Spinal cord (tissue), 10 donors: ENCODE results near the gene BCL2L11. TPM values are rescaled to one million over a fixed set of nuclear protein-coding genes. Genes with fewer than 3 reads are reported as not detected.

ENCODE experiments used
- DNase-seq, 6 donors: peaks; one replicate each; pipeline versions ENCODE4 v3.0.0 to v3.0.0-alpha.2; 2013 to 2015; ENCODE audit warnings: low spot score in 6 of 6, low read depth in 4 of 6
- H3K27ac ChIP-seq: one replicate; pipeline ENCODE4 v1.5.1; 2013; ENCODE audit warnings: low read depth, low read length, control low read depth
- H3K27me3 ChIP-seq: one replicate; pipeline ENCODE4 v1.6.1; 2013; ENCODE audit warnings: low read length; ENCODE audit not compliant: control insufficient read depth, insufficient read depth
- H3K36me3 ChIP-seq: one replicate; pipeline ENCODE4 v1.6.1; 2013; ENCODE audit warnings: low read length; ENCODE audit not compliant: control insufficient read depth, insufficient read depth
- H3K4me1 ChIP-seq: one replicate; pipeline ENCODE4 v1.6.1; 2013; ENCODE audit warnings: low read length; ENCODE audit not compliant: control insufficient read depth, insufficient read depth
- H3K4me3 ChIP-seq: one replicate; pipeline ENCODE4 v1.5.1; 2013; ENCODE audit warnings: low read depth, low read length, control low read depth
- H3K9me3 ChIP-seq: one replicate; pipeline ENCODE4 v1.6.1; 2013; ENCODE audit warnings: low read length; ENCODE audit not compliant: control insufficient read depth, insufficient read depth
- WGBS: methylation state at CpG from one replicate; pipeline ENCODE4 v1.1.5; 2013; ENCODE audit warnings: missing lambda C conversion rate; ENCODE audit not compliant: insufficient coverage; 5-methylcytosine and 5-hydroxymethylcytosine counted together
- polyA plus RNA-seq, 2 donors: library from polyadenylated mRNA; unstranded; fragments of 120-200 nt; gene quantifications; one replicate each; pipeline ENCODE4 v1.2.1, GENCODE V29; 2013; ENCODE audit not compliant: insufficient read length in 2 of 2
- total RNA-seq, 2 donors: library from RNA; depleted of rRNA in 1 of 2; stranded (reverse); fragments of 120-200 nt in 1 of 2; fragments of >200 nt in 1 of 2; gene quantifications; one replicate each; pipeline versions ENCODE4 v1.2.3 to v1.2.4, GENCODE V29; 2013 to 2014
- donor health status: healthy.

The BCL2L11 gene
- total and polyA plus RNA-seq, 4 donors: 9.7 to 17.7 (median 13.4) TPM

- DNase-seq: no peak
- Histone ChIP-seq H3K4me3 (no peak overlapping the region), H3K27me3 (no peaks in the 10 kb centered on the region), H3K9me3 (no peaks in the 10 kb centered on the region), H3K4me1 (peaks cover 10% of the 10 kb centered on the region), H3K36me3 (peaks cover 4% of the 10 kb centered on the region), H3K27ac (no peak overlapping the region)
- 57% methylated on average over 7 of the region's 9 CpGs for WGBS
These were observed 15.2 kb downstream of the BCL2L11 start for GRCh38 chr2:111135910-111136297.

GRCh38 chr2:111138839-111139238 is 18.1 kb downstream of the BCL2L11 start:
- no peak for DNase-seq
- Histone ChIP-seq H3K4me1 (peaks cover 10% of the 10 kb centered on the region), H3K27me3 (no peaks in the 10 kb centered on the region), H3K9me3 (no peaks in the 10 kb centered on the region), H3K36me3 (peaks cover 4% of the 10 kb centered on the region), H3K4me3 (no peak overlapping the region), H3K27ac (no peak overlapping the region)
- WGBS: 68% methylated on average over 2 of the region's 5 CpGs

GRCh38 chr2:111139637-111140317 is 19.1 kb downstream of the BCL2L11 start:
- Histone ChIP-seq H3K9me3 (no peaks in the 10 kb centered on the region), H3K27ac (no peak overlapping the region), H3K4me1 (peaks cover 10% of the 10 kb centered on the region), H3K36me3 (peaks cover 4% of the 10 kb centered on the region), H3K27me3 (no peaks in the 10 kb centered on the region), H3K4me3 (no peak overlapping the region)
- DNase-seq: no peak
- 64% methylated on average over 9 of the region's 12 CpGs for WGBS

GRCh38 chr2:111140815-111141214 is 20.1 kb downstream of the BCL2L11 start:
- peaks cover 4% of the 10 kb centered on the region for H3K4me1 ChIP-seq
- H3K9me3 ChIP-seq: no peaks in the 10 kb centered on the region
- DNase-seq: no peak
- WGBS: 100% methylated on average over 2 of the region's 4 CpGs
- peaks cover 3% of the 10 kb centered on the region for H3K36me3 ChIP-seq
- H3K27ac ChIP-seq: no peak overlapping the region
- no peak overlapping the region for H3K4me3 ChIP-seq
- no peaks in the 10 kb centered on the region for H3K27me3 ChIP-seq

- no peak overlapping the region for H3K27ac ChIP-seq
- no peaks in the 10 kb centered on the region for H3K36me3 ChIP-seq
- no peak overlapping the region for H3K4me3 ChIP-seq
- WGBS: no CpG with 5 or more reads among the region's 1 CpG
- no peak for DNase-seq
- H3K4me1 ChIP-seq: peaks cover 3% of the 10 kb centered on the region
- H3K9me3 ChIP-seq: no peaks in the 10 kb centered on the region
- H3K27me3 ChIP-seq: no peaks in the 10 kb centered on the region
These were observed 21.4 kb downstream of the BCL2L11 start for GRCh38 chr2:111142101-111142500.

GRCh38 chr2:111143107-111143842 is 22.6 kb downstream of the BCL2L11 start:
- Histone ChIP-seq H3K4me3 (no peak overlapping the region), H3K9me3 (no peaks in the 10 kb centered on the region), H3K4me1 (peaks cover 3% of the 10 kb centered on the region), H3K27me3 (no peaks in the 10 kb centered on the region), H3K36me3 (no peaks in the 10 kb centered on the region), H3K27ac (no peak overlapping the region)
- no peak for DNase-seq
- WGBS: 81% methylated on average over 7 of the region's 10 CpGs

- no peaks in the 10 kb centered on the region for H3K27me3 ChIP-seq
- no peak overlapping the region for H3K27ac ChIP-seq
- no CpG with 5 or more reads among the region's 1 CpG for WGBS
- DNase-seq: no peak
- H3K4me1 ChIP-seq: no peaks in the 10 kb centered on the region
- no peaks in the 10 kb centered on the region for H3K9me3 ChIP-seq
- no peaks in the 10 kb centered on the region for H3K36me3 ChIP-seq
- no peak overlapping the region for H3K4me3 ChIP-seq
These were observed 23.1 kb downstream of the BCL2L11 start for GRCh38 chr2:111143843-111144198.

GRCh38 chr2:111145103-111145760 is 24.5 kb downstream of the BCL2L11 start:
- no peaks in the 10 kb centered on the region for H3K36me3 ChIP-seq
- H3K4me1 ChIP-seq: no peaks in the 10 kb centered on the region
- WGBS: 79% methylated on average over 5 of the region's 7 CpGs
- H3K9me3 ChIP-seq: no peaks in the 10 kb centered on the region
- DNase-seq: no peak
- H3K27ac ChIP-seq: no peak overlapping the region
- no peak overlapping the region for H3K4me3 ChIP-seq
- no peaks in the 10 kb centered on the region for H3K27me3 ChIP-seq

GRCh38 chr2:111145951-111146350 is 25.2 kb downstream of the BCL2L11 start:
- Histone ChIP-seq H3K4me3 (no peak overlapping the region), H3K4me1 (no peaks in the 10 kb centered on the region), H3K9me3 (no peaks in the 10 kb centered on the region), H3K27me3 (no peaks in the 10 kb centered on the region), H3K27ac (no peak overlapping the region), H3K36me3 (peaks cover 3% of the 10 kb centered on the region)
- WGBS: no CpG with 5 or more reads among the region's 2 CpGs
- DNase-seq: no peak
